H1 (cell line): ENCODE results near the gene AKR1B1. TPM values are rescaled to one million over a fixed set of nuclear protein-coding genes. Genes with fewer than 3 reads are reported as not detected.

ENCODE experiments used
- CEBPB ChIP-seq: IDR thresholded peaks from 2 replicates; pipeline ENCODE4 v1.6.1; 2012; ENCODE audit warnings: low read depth, low read length
- CHD1 ChIP-seq: IDR thresholded peaks from 2 replicates; pipeline ENCODE4 v1.6.1; 2012; ENCODE audit warnings: low read depth, low read length, improper control_type of control experiment
- CHD2 ChIP-seq: IDR thresholded peaks from 2 replicates; pipeline ENCODE4 v1.6.1; 2012; ENCODE audit warnings: low read length, improper control_type of control experiment
- CHD7 ChIP-seq: fragments of 300-600 bp; sonication (generic); IDR thresholded peaks from 2 replicates; pipeline ENCODE4 v1.7.1; 2012; ENCODE audit warnings: low read length, moderate library complexity, mild to moderate bottlenecking, inconsistent platforms; ENCODE audit not compliant: insufficient replicate concordance
- CTBP2 ChIP-seq: IDR thresholded peaks from 2 replicates; pipeline ENCODE4 v1.7.0; 2011; ENCODE audit warnings: borderline replicate concordance, mild to moderate bottlenecking, moderate library complexity, mixed read lengths, low read length; ENCODE audit not compliant: insufficient read depth, insufficient read length
- KDM4A ChIP-seq: IDR thresholded peaks from one replicate; pipeline ENCODE4 v1.7.1; 2012; ENCODE audit warnings: low read depth, mild to moderate bottlenecking, moderate library complexity, low read length, inconsistent platforms; ENCODE audit not compliant: severe bottlenecking
- KDM5A ChIP-seq: fragments of 200-600 bp; IDR thresholded peaks from 2 replicates; pipeline ENCODE4 v1.7.1; 2012; ENCODE audit warnings: mild to moderate bottlenecking, low read length, inconsistent platforms, mixed read lengths
- RAD21 ChIP-seq, 2 experiments: IDR thresholded peaks in 1 of 2; conservative IDR thresholded peaks in 1 of 2; 2 replicates each; pipeline ENCODE4 v1.6.1; 2011; ENCODE audit warnings: low read depth in 2 of 2, low read length in 2 of 2, improper control_type of control experiment in 1 of 2, inconsistent platforms in 1 of 2, mild to moderate bottlenecking in 1 of 2, moderate library complexity in 1 of 2
- RBBP5 ChIP-seq: IDR thresholded peaks from 2 replicates; pipeline ENCODE4 v1.7.1; 2012; ENCODE audit warnings: low read depth, mild to moderate bottlenecking, inconsistent platforms, low read length, moderate library complexity, borderline replicate concordance
- SP1 ChIP-seq: IDR thresholded peaks from 2 replicates; pipeline ENCODE4 v1.6.1; 2011; ENCODE audit warnings: low read depth, low read length
- YY1 ChIP-seq: IDR thresholded peaks from 2 replicates; pipeline ENCODE4 v1.6.1; 2011; ENCODE audit warnings: low read depth, mild to moderate bottlenecking, low read length
- polyA plus RNA-seq, 7 experiments: library from polyadenylated mRNA; depleted of rRNA in 3 of 7; stranded (reverse) in 5 of 7; unstranded in 2 of 7; fragments of >200 nt in 5 of 7; fragments of 200-250 nt in 2 of 7; gene quantifications; 1 replicate in 5 of 7; 2 replicates in 1 of 7; 4 replicates in 1 of 7; pipeline versions ENCODE4 v1.2.1 to v1.2.3, GENCODE V29; 2011 to 2013; ENCODE audit warnings: missing spikeins in 2 of 7, mixed read lengths in 2 of 7
- total RNA-seq: library from RNA; stranded (reverse); fragmentation: NEBNext Ultra II Directional; extraction: Animal tissue kit (Norgen Biotek cat#: 25700); gene quantifications from 2 replicates; pipeline ENCODE4 v1.2.1, GENCODE V29; 2021

AKR1B1 gene
- total and polyA plus RNA-seq, 2 of the 8 experiments (the other 6 are each of a cell fraction or from before 2014, with no cell fraction given) = 195 to 273 TPM

GRCh38 chr7:134452991-134453473 lies 5.9 kb downstream of the AKR1B1 start (continued):
- TF ChIP-seq CHD7 (no peak), CTBP2 (no peak), CEBPB (no peak), YY1 (no peak), SP1 (no peak), KDM4A (no peak), CHD2 (no peak), RAD21 (IDR thresholded peaks at IDR 0.05 in 1 of 2, conservative IDR thresholded peaks at IDR 0.05 in 1 of 2; ENCODE audit: low read depth in 2 of 2, low read length in 2 of 2) (no peak), KDM5A (no peak), CHD1 (no peak), RBBP5 (no peak)
